Brain microvascular endothelial cell (primary cell): ENCODE measurements around the gene CST3.

ENCODE experiments used
- DNase-seq: peaks from one replicate; pipeline ENCODE4 v3.0.0-alpha.2; 2020
- H3K27ac ChIP-seq: fragments of 250-450 bp; sonication (Bioruptor Pico); 2 replicates; pipeline ENCODE4 v1.5.1; 2020; ENCODE audit warnings: mild to moderate bottlenecking, moderate library complexity
- H3K27me3 ChIP-seq: fragments of 250-450 bp; sonication (Bioruptor Pico); replicated peaks from 2 replicates; pipeline ENCODE4 v1.5.1; 2020; ENCODE audit warnings: mild to moderate bottlenecking
- H3K36me3 ChIP-seq: fragments of 250-450 bp; sonication (Bioruptor Pico); replicated peaks from 2 replicates; pipeline ENCODE4 v1.5.1; 2020; ENCODE audit warnings: mild to moderate bottlenecking
- H3K4me3 ChIP-seq: 2 replicates; pipeline ENCODE4 v1.5.1; 2011; ENCODE audit warnings: low read depth, mild to moderate bottlenecking, control low read depth, low read length, moderate library complexity
- in situ Hi-C: cut with HindIII; loops from 2 replicates; pipeline ENCODE4 v1.10.0; 2017; ENCODE audit warnings: low sequenced_read_pairs, low pct_ligation_motif_present
- TF ChIP-seq, protein P1 (sequence below): IDR thresholded peaks from 2 replicates; pipeline ENCODE4 v1.5.1; 2011; ENCODE audit warnings: low read depth, mild to moderate bottlenecking, moderate library complexity, low read length, control low read depth, inconsistent platforms; ENCODE audit errors: missing control alignments

CST3 gene

DNA sequence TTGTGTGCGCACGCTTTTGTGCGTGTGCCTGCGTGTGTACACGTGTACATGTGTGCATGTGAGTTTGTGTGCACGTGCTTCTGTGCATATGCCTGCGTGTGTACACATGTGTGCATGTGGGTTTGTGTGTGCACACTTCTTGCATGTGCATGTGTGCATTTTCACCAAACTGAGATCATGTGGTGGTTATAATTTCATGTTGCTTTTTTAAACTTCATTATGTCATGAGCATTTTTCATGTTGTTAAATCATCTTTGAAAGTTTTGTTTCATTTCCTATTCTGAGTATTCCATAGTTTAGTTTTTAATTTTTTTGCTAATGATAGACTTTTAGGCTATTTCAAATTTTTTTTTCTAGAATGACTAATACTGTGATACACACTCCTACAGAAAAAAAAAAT lies 6.4 kb upstream of the CST3 start:
- no peak overlapping the region for H3K27ac ChIP-seq
- no peaks in the 10 kb centered on the region for H3K36me3 ChIP-seq
- TF ChIP-seq, protein P1, sequence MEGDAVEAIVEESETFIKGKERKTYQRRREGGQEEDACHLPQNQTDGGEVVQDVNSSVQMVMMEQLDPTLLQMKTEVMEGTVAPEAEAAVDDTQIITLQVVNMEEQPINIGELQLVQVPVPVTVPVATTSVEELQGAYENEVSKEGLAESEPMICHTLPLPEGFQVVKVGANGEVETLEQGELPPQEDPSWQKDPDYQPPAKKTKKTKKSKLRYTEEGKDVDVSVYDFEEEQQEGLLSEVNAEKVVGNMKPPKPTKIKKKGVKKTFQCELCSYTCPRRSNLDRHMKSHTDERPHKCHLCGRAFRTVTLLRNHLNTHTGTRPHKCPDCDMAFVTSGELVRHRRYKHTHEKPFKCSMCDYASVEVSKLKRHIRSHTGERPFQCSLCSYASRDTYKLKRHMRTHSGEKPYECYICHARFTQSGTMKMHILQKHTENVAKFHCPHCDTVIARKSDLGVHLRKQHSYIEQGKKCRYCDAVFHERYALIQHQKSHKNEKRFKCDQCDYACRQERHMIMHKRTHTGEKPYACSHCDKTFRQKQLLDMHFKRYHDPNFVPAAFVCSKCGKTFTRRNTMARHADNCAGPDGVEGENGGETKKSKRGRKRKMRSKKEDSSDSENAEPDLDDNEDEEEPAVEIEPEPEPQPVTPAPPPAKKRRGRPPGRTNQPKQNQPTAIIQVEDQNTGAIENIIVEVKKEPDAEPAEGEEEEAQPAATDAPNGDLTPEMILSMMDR = no peak
- in situ Hi-C loops = no loop called here
- DNase-seq = no peak
- no peaks in the 10 kb centered on the region for H3K27me3 ChIP-seq
- no peak overlapping the region for H3K4me3 ChIP-seq

DNA sequence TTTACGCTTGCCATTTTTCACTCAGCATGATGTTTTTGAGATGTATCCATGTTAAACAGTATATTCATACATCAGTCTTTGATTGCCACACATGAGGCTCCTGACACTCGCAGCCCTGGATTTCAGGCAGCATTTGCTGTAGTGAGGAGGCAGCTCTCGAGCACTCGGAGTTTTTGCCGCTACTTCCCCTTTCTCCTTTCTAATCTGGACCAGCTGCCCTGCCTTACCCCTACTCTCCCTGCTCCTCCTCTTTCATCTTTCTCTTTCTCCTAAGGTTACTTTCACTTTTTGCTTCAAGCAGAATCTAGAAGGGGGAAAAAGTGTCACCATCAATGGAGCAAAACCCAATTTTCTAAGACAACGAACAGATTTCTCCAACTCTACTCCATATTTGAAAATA lies 5.9 kb upstream of the CST3 start:
- Histone ChIP-seq H3K27me3 (no peaks in the 10 kb centered on the region), H3K27ac (no peak overlapping the region), H3K36me3 (no peaks in the 10 kb centered on the region), H3K4me3 (no peak overlapping the region)
- DNase-seq = no peak
- TF ChIP-seq, protein P1 = no peak
- in situ Hi-C loops = no loop called here

DNA sequence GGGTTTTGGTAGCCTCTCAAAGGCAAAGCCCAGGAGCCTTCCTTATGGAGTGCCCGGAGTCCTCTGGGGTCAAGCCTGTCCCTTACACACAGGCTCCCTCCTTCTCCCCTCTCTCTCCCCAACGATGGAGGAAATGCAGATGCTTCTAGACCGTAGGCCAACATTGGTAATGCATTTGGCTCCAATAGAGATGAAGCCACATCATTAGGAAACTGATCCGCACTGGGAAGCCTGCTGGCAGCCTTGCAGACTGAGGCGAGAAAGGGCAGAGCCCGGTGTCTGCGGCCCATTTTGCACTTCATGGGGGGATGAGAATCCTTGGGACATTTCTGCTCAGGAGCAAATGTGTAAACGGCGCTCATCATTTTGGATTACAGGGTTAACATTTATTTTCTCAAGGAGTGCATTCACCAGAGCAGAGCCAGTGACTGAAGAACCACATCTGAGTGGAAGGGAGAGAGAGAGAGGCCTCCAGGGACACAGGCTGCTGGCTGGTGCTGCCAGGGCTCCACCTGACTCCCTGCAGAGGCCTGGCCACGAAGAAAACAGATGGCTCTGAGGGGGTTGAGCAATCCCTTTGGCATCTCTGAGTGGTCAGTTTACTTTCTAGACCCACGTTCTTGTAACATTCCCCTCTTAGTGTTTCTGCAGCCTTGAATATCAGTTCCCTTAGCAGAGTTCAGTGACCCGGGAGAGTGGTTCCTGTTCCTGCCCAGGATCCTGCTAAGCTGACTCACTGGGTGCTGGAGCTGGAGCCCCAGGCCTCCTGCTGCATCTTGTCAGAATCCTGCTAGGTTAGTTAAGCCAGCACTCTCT lies 4.4 kb upstream of the CST3 start:
- no peak overlapping the region for H3K27ac ChIP-seq
- no peak overlapping the region for H3K4me3 ChIP-seq
- in situ Hi-C loops = no loop called here
- no peaks in the 10 kb centered on the region for H3K36me3 ChIP-seq
- DNase-seq = peak; percentile 55
- no peaks in the 10 kb centered on the region for H3K27me3 ChIP-seq
- TF ChIP-seq, protein P1 = no peak

DNA sequence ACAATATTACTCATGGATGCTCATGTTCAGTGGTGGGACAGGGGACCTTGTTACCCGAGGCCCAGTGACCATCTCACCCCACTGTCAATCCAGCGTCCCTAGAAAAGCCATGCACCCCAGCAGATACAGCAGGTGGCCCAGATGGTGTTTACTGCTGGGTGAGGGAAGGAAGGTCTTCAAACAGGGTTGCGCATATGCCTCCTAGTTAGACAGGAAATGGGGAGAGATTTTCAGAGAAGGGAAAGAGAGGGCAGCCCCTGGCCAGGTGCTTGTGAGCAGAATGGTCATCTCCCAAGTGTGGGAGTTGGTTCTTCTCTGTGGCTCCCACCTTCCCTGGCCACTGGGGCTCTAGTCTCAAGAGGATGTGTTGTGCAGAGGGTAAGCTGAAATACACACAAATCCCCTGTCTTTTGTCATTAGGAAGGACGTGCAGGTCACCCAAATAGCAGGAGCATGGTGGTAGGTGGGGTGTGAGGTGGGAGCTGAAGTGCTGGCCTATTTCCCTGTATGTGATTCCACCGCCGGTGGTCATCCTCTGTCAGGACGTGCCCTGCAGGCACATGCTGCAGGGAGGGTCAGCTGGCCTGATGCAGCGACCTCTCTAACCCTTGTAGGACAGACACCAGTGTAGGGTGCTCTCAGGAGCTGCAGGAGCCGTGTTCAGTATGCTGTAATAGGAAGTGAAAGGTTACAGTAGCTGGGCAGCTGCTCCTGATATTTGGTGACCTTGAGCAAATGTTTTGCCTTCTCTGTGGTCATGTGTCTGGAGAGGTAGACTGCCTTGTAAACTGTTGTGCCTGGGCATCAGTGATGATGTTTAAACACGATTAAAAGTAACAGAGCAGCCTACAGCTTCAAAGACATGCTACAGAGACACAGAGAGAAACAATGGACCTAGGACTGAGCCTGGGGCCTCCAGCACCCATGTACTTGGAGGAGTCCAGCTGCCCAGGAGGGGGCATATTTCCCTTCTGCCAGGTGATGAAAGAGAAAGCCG lies 3.2 kb upstream of the CST3 start:
- in situ Hi-C loops = no loop called here
- H3K27ac ChIP-seq = no peak overlapping the region
- no peaks in the 10 kb centered on the region for H3K36me3 ChIP-seq
- no peak overlapping the region for H3K4me3 ChIP-seq
- TF ChIP-seq, protein P1 = no peak
- DNase-seq = no peak
- no peaks in the 10 kb centered on the region for H3K27me3 ChIP-seq

DNA sequence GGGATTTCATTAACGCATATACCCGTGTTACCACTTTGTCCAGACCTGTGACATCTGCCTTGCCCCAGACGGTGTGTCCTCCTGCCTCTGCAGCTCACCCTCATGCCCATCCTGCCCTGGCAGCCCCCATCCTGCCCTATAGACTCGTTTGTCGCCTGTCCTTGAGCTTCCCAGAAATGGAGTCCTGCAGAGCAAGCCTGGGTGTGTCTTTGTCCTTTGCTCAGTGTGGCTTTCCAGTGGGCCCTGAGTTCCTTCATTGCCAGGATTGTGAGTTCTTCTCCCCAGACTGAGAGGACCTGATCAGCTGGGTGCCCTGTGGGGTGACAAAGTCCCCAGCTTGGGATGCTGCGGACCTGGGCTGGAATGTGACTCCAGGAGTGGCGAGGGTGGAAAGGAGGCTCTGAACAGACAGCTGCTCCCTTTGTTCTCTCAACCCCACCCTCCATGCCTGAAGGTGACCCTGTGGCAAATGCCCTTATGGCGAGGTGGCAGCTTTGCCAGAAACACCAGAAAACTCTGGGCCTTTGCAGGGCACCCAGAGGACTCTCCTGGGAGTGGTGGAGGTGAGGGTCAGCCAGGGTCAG lies 2.4 kb upstream of the CST3 start:
- DNase-seq = no peak
- Histone ChIP-seq H3K36me3 (peaks cover 4% of the 10 kb centered on the region), H3K27ac (no peak overlapping the region), H3K27me3 (no peaks in the 10 kb centered on the region), H3K4me3 (no peak overlapping the region)
- TF ChIP-seq, protein P1 = no peak
- in situ Hi-C loops = no loop called here
